ENCODE data around the gene DDX52. TPM values are rescaled to one million over a fixed set of nuclear protein-coding genes. Genes with fewer than 3 reads are reported as not detected.
A peak's percentile ranks its signal among the peaks of the same experiment; 100 is the strongest.

Gene DDX52
- total RNA-seq, 1 experiment from 2014 or later = 24.4 TPM

DNA sequence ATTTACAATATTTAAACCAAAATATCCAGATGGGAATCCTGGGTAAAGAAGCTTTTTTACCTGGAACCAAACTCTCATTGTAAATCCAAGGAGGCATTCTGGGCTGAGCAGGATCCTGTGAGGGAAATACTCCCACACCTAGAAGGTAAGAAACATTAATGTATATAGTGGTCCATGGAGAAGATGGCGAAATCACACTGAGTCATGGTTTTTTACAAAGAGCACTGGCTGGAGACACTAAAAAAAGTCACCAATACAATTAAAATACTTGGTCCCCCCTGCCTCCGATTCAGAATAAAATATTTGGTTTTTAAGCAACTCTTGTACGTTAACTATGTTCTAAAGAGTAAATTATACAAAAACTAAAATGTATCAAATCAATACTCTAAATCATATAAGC, 67.0 kb downstream of the DDX52 start:
- DNase-seq (ENCODE audit: low spot score) = no peak

DNA sequence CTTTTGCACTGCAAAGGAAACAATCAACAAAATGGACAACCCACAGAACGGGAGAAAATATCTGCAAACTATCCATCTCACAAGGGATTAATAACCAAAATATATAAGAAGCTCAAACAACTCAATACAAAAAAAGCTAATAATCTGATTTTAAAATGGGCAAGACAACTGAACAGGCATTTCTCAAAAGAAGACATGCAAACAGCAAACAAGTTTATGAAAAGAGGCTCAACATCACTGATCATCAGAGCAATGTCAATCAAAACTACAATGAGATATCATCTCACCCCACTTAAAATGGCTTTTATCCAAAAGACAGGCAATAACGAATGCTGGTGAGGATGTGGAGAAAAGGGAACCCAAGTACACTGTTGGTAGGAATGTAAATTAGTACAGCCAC, 68.8 kb downstream of the DDX52 start:
- no peak for DNase-seq (ENCODE audit: low spot score)

DNA sequence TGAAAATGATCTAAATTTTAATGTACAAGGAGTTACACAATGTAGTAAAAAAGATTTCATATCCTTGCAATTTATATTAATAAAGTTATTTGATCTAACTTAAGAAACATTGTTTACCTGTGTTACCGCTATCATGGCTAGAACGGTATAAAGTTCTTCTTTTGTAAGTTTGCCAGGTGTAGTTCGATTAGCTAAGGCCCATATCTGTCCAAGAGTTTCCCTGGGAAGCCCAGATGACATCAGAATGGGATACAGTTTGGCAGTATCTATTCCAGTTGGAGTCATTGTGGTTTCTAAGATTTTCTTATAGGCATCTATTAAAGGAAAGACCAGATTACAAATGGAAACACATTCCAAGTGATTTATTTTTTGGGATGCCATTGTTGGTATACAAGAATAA, 71.6 kb downstream of the DDX52 start:
- DNase-seq (ENCODE audit: low spot score) = no peak

DNA sequence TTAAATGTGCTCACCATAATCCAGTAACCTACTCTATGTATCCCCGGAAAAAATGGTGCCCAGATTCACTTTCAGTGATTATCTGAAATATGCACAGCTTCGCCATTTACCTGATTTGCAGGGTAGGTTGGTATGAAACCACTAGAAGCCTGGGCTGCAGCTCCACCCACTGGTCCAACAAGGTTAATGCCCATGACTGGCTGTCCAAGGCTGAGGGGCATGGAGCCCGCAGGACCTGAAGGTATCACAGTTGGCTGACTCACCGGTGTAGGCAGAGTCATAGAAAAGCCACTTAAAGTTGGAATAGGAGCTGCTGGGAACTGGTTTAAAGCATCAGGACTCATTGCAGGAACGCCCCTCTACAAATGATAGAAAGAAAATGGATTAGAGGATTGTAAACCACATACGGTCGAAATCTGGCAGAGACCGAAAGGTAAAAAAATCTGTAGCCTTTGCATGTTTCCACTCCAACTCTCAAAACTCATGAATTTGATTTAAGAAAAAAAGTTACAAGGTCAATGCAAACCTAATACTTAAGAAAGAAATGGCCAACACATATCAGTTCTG, 72.6 kb downstream of the DDX52 start:
- DNase-seq (ENCODE audit: low spot score) = peak; percentile 69

DNA sequence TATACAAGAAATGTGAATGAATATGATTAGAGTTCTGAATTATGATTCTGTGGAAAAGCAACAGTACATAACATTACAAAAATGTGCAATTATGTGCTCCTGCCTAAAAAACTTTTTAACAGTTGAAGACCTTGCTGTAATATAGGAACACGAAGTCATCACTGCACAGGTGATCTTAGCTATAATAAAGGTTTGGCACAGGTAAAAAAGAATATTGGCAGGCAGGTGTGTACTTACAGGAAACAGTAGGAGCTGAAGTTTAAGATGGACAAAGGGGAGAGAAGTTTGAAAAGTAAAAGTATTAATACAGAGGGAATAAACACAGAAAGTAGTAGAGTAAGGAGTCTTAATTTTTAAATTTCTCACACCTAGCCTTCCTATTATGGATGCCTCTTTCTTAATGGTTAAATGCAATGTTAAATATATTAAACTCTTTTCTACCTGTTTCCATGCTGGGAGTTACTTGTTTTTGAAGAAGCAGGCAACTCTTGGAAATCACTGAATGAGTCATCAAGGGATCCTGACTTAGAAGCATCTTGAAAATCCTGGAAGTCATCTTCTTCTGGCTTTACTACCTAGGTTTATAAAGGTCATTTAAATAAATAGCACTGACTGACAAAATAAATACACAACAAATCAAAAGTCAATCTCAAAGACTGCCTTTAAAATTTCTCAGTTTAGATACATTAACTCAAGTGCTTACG, 74.7 kb downstream of the DDX52 start:
- no peak for DNase-seq (ENCODE audit: low spot score)

DNA sequence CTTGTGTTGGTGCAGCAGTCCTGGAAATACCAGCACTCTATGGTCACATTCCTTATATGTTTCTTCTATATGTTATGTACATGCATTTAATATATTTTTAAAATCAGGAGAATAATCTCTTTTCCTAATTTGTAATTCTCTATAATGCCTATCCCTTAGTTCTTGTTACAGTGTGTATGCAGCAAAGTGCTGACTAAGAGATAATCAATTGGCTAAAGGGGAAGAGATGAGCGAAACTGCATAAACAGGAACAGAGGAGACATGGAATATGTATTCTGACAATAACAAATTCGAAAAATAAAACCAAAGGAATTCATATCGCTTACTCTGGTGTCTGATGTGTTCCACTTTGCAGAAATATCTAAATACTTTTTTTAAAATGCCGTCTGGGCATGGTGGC, 75.7 kb downstream of the DDX52 start:
- no peak for DNase-seq (ENCODE audit: low spot score)

DNA sequence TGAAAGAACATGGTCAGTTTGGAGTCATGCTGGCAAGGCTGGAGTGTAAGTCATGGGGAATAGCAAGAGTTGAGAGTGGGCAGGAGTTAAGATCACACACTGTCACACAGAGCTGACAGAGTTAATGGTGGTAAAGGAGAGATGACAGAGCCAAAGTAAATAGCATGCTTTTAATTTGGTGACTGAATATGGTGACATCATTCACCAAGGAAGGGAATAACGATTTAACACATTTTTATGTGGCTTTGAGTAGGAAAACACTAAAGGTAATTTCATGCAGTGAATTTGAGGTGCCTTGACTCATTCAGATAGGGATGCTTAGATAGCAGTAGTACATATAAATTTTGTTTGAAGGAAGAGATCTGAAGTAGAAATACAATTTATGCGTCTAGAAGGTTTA, 76.1 kb downstream of the DDX52 start:
- DNase-seq (ENCODE audit: low spot score) = no peak

DNA sequence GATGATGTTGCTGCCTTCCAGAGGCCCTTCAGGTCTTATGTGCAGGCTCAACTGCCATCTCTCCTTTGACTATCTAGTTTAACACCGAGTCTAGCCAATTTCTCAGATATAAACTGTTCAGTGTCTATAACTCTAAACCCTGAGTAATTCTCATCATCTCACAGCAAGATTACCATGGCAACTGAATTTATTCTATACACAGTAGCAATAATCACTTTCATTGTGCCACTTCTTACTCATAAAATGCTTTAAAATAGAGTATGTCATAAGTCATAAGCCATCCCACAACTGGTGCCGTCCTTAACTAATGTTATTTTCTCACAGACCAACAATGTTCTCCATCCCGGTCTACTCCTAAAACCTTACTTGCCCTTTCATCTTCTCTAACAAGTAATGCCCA, 79.0 kb downstream of the DDX52 start:
- no peak for DNase-seq (ENCODE audit: low spot score)

DNA sequence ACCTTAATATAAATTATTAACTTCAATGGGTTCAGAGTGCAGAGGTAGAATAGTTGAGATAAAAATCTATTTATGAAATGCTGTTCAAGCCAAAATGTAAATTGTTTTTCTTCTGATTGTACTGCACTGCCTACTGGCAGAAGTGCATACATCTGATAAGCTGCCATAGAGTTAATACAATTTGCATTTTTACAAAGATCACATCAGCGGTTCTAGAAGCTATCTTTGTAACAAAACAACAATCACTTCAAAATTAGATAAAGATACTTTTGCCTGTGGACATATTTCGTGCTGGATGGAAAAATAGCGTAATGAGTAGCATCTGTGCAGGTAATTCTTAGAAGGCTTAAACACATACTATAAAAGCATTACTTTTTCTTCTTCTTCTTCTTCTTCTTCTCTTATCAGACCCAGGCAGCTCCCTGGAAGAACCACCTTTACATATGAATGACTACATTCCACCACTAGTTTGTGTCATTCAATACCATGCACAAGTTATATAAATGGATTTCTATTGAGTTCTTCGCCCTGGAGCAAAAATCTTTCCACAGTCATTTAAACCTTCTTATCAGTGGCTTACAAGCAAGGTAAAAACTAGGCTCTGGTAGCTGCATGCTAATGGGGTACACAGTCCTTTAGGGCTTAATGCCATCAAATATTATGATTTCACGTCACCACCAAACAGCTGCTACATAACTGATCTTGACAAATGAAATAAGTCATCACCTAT, 81.1 kb downstream of the DDX52 start:
- DNase-seq (ENCODE audit: low spot score) = no peak

Other genes with a start within 250 kb of the DDX52 start
- 27.6 and 50.3 TPM in 2 replicates for gene ACACA, start 236.6 kb downstream of the DDX52 start, total RNA-seq (2014; rRNA removed; shearing (Covaris generic))
- 11.3 and 15.4 TPM in 2 replicates for gene TADA2A, start 236.6 kb downstream of the DDX52 start, total RNA-seq (2014; rRNA removed; shearing (Covaris generic))
- 49.2 and 50.8 TPM in 2 replicates for gene DUSP14, start 153.6 kb downstream of the DDX52 start, total RNA-seq (2014; rRNA removed; shearing (Covaris generic))
- 5.6 and 9.8 TPM in 2 replicates for gene SYNRG, start 34.0 kb downstream of the DDX52 start, total RNA-seq (2014; rRNA removed; shearing (Covaris generic))
- gene HNF1B, start 101.6 kb upstream of the DDX52 start, total RNA-seq (2014; rRNA removed; shearing (Covaris generic)) = not detected in 2 replicates

Measured in H4 (cell line).